ENCODE data around the gene RASGRP1.

GRCh38 chr15:38520035-38520434 lies 44.6 kb downstream of the RASGRP1 start:
- TF ChIP-seq CTCF (IDR thresholded peaks at IDR 0.05) (no peak), EP300 (IDR thresholded peaks at IDR 0.05) (no peak)

Measured in suprapubic skin (tissue), 3 donors.